CD4-positive, alpha-beta memory T cell (primary cell): Measurements from ENCODE around the gene CCL5. TPM values are rescaled to one million over a fixed set of nuclear protein-coding genes. Genes with fewer than 3 reads are reported as not detected.
A peak's percentile ranks its signal among the peaks of the same experiment; 100 is the strongest.

Experiments
- CTCF ChIA-PET: fragments of 350-600 bp; sonication (Branson Sonifier 250); formaldehyde crosslinking; loops from one replicate; lab custom pipeline; 2021; ENCODE audit warnings: inconsistent platforms; ENCODE audit not compliant: partially characterized antibody; lab: Charles Lee
- POLR2A ChIA-PET: fragments of 350-600 bp; sonication (Branson Sonifier 250); formaldehyde crosslinking; loops from one replicate; lab custom pipeline; 2021; ENCODE audit not compliant: partially characterized antibody; lab: Charles Lee
- DNase-seq, 5 donors: peaks; one replicate each; pipeline versions ENCODE4 v3.0.0 to v3.0.0-alpha.2; 2020 to 2022; ENCODE audit warnings: mixed read lengths in 1 of 5
- H3K27ac ChIP-seq: one replicate; pipeline ENCODE4 v1.7.0; 2013; ENCODE audit warnings: low read depth, low read length
- H3K27me3 ChIP-seq: 2 replicates; pipeline ENCODE4 v1.7.0; 2013; ENCODE audit warnings: mild to moderate bottlenecking, low read length, moderate library complexity; ENCODE audit not compliant: insufficient read depth
- H3K36me3 ChIP-seq: 2 replicates; pipeline ENCODE4 v1.7.0; 2013; ENCODE audit warnings: mild to moderate bottlenecking, low read length, moderate library complexity; ENCODE audit not compliant: insufficient read depth
- H3K4me1 ChIP-seq: 2 replicates; pipeline ENCODE4 v1.7.0; 2013; ENCODE audit warnings: mild to moderate bottlenecking, low read length, moderate library complexity; ENCODE audit not compliant: insufficient read depth
- H3K4me3 ChIP-seq, 2 donors: one replicate each; pipeline ENCODE4 v1.7.0; 2013; ENCODE audit warnings: low read length in 2 of 2, mild to moderate bottlenecking in 1 of 2
- H3K9me3 ChIP-seq, 2 donors: one replicate each; pipeline ENCODE4 v1.7.0; 2013; ENCODE audit warnings: low read length in 2 of 2, control low read depth in 1 of 2; ENCODE audit not compliant: control insufficient read depth in 1 of 2
- H3K27ac Mint-ChIP-seq, 7 donors: one replicate each; pipeline ENCODE4 v1.8.0; 2020 to 2021; ENCODE audit warnings: mixed read lengths in 7 of 7, mild to moderate bottlenecking in 6 of 7, inconsistent platforms in 3 of 7, moderate library complexity in 3 of 7
- H3K27me3 Mint-ChIP-seq, 2 donors: one replicate each; pipeline ENCODE4 v1.8.0; 2020 to 2021; ENCODE audit warnings: mixed read lengths in 2 of 2
- H3K36me3 Mint-ChIP-seq, 2 donors: one replicate each; pipeline ENCODE4 v1.8.0; 2020 to 2021; ENCODE audit warnings: mixed read lengths in 2 of 2, inconsistent platforms in 1 of 2, mild to moderate bottlenecking in 1 of 2
- H3K4me1 Mint-ChIP-seq, 4 donors: one replicate each; pipeline ENCODE4 v1.8.0; 2020 to 2021; ENCODE audit warnings: mixed read lengths in 4 of 4, mild to moderate bottlenecking in 1 of 4
- H3K4me3 Mint-ChIP-seq, 8 donors: one replicate each; pipeline ENCODE4 v1.8.0; 2020 to 2021; ENCODE audit warnings: mixed read lengths in 8 of 8, mild to moderate bottlenecking in 7 of 8, moderate library complexity in 6 of 8, inconsistent platforms in 3 of 8
- H3K9me3 Mint-ChIP-seq, 8 donors: one replicate each; pipeline ENCODE4 v1.8.0; 2020 to 2021; ENCODE audit warnings: mixed read lengths in 8 of 8, mild to moderate bottlenecking in 5 of 8, inconsistent platforms in 3 of 8, moderate library complexity in 1 of 8
- intact Hi-C: fragments of 100-400 bp; cut with micrococcal nuclease; formaldehyde crosslinking; loops from one replicate; pipeline ENCODE4 v1.15.1; 2023
- polyA plus RNA-seq, 2 donors: library from polyadenylated mRNA; unstranded; fragments of 300-500 nt; fragmentation: Illumina TruSeq; gene quantifications; one replicate each; pipeline ENCODE4 v1.2.3, GENCODE V29; 2021
- total RNA-seq, 2 experiments: library from RNA; stranded (reverse); gene quantifications; one replicate each; pipeline ENCODE4 v1.2.3, GENCODE V29; 2021

CCL5 gene
- total and polyA plus RNA-seq, 4 experiments from 2014 or later = 156 to 309 (median 244) TPM

GRCh38 chr17:35892091-35893035 is 12.2 kb upstream of the CCL5 start:
- Histone ChIP-seq H3K9me3 (no peaks in the 10 kb centered on the region), H3K27ac (no peak overlapping the region), H3K4me3 (no peak overlapping the region), H3K27me3 (no peaks in the 10 kb centered on the region), H3K36me3 (no peaks in the 10 kb centered on the region), H3K4me1 (peaks cover 68% of the 10 kb centered on the region)
- CTCF ChIA-PET = interaction anchor here (0.9 kb wide), 1 partner anchor 21 kb away, joined by 3 read pairs; no protein-coding TSS in a partner anchor
- no peaks in the 10 kb centered on the region for H3K36me3 Mint-ChIP-seq
- DNase-seq = peak in 1 of 5 donors; percentile 75
- intact Hi-C loops = no loop called here
- H3K4me1 Mint-ChIP-seq = peaks cover 40 to 74% (median 62%) of the 10 kb centered on the region in 4 donors
- H3K27ac Mint-ChIP-seq = peak overlapping the region; percentile 78 to 92 (median 90)
- peaks cover 0 to 3% (median 0%) of the 10 kb centered on the region in 8 donors for H3K9me3 Mint-ChIP-seq
- peaks cover 0 to 2% of the 10 kb centered on the region in 2 donors for H3K27me3 Mint-ChIP-seq
- POLR2A ChIA-PET = interaction anchor here (1.0 to 7.8 kb wide), 6 partner anchors 8 to 43 kb away, joined by 3 to 141 read pairs (median 29); partner anchors contain the start of genes CCL5 and HEATR9
- peak overlapping the region in 5 of 8 donors; percentile 15 to 78 (median 45) for H3K4me3 Mint-ChIP-seq

- H3K27ac Mint-ChIP-seq = peak overlapping the region; percentile 80 to 91 (median 87)
- peak overlapping the region in 4 of 8 donors; percentile 49 to 68 (median 56) for H3K4me3 Mint-ChIP-seq
- intact Hi-C loops = no loop called here
- H3K36me3 ChIP-seq = no peaks in the 10 kb centered on the region
- H3K4me1 ChIP-seq = peaks cover 63% of the 10 kb centered on the region
- ChIA-PET POLR2A (interaction anchor here (0.6 to 7.8 kb wide), 11 partner anchors 9 to 591 kb away, joined by 3 to 141 read pairs (median 10); partner anchors contain the start of genes CCL5, HEATR9, LYZL6 and RDM1), CTCF (interaction anchor here (0.7 to 2.3 kb wide), 3 partner anchors 9 to 52 kb away, joined by 3 to 11 read pairs (median 3); no protein-coding TSS in a partner anchor)
- H3K36me3 Mint-ChIP-seq = no peaks in the 10 kb centered on the region
- peak overlapping the region; percentile 6 for H3K27ac ChIP-seq
- peaks cover 0 to 3% (median 0%) of the 10 kb centered on the region in 8 donors for H3K9me3 Mint-ChIP-seq
- H3K27me3 Mint-ChIP-seq = peaks cover 0 to 2% of the 10 kb centered on the region in 2 donors
- H3K4me3 ChIP-seq = no peak overlapping the region
- H3K9me3 ChIP-seq = no peaks in the 10 kb centered on the region
- H3K4me1 Mint-ChIP-seq = peaks cover 40 to 69% (median 59%) of the 10 kb centered on the region in 4 donors
- no peaks in the 10 kb centered on the region for H3K27me3 ChIP-seq
- peak in 2 of 5 donors; percentile 16 to 37 for DNase-seq
These were observed 11.1 kb upstream of the CCL5 start for GRCh38 chr17:35891269-35891668.

DNA sequence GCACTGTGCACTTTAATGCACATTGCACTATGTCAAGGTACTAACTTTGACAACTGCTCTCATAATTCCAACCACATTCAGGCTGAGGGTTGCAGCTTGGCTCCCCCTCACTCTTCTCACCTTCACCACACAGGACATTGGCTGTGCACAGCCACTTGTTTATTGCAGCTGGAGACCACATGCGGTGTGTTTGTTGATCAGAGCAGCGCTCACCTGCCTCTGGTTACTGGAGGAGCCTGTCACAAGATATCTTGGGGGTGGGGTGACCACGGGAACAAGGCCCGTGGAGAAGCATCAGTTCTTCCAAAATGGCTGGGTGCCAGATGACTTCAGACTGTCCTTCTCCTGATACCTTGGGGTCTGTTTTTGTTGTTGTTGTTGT is 10.6 kb upstream of the CCL5 start:
- H3K27ac ChIP-seq = peak overlapping the region; percentile 6
- no peaks in the 10 kb centered on the region for H3K36me3 Mint-ChIP-seq
- ChIA-PET POLR2A (interaction anchor here (0.6 to 7.8 kb wide), 12 partner anchors 10 to 835 kb away, joined by 3 to 141 read pairs (median 8); partner anchors contain the start of genes CCL5, HEATR9, LYZL6 and RDM1), CTCF (interaction anchor here (0.7 to 2.3 kb wide), 8 partner anchors 10 to 259 kb away, joined by 3 to 11 read pairs (median 4); partner anchors contain the start of genes CCL5 and TAF15)
- no peaks in the 10 kb centered on the region for H3K36me3 ChIP-seq
- peak; percentile 72 to 83 (median 75) for DNase-seq
- peaks cover 37 to 64% (median 54%) of the 10 kb centered on the region in 4 donors for H3K4me1 Mint-ChIP-seq
- intact Hi-C loops = no loop called here
- peak overlapping the region in 6 of 8 donors; percentile 14 to 68 (median 52) for H3K4me3 Mint-ChIP-seq
- no peaks in the 10 kb centered on the region for H3K27me3 Mint-ChIP-seq
- H3K4me3 ChIP-seq = no peak overlapping the region
- H3K4me1 ChIP-seq = peaks cover 58% of the 10 kb centered on the region
- no peaks in the 10 kb centered on the region for H3K27me3 ChIP-seq
- peak overlapping the region; percentile 80 to 91 (median 87) for H3K27ac Mint-ChIP-seq
- no peaks in the 10 kb centered on the region for H3K9me3 ChIP-seq
- H3K9me3 Mint-ChIP-seq = no peaks in the 10 kb centered on the region

GRCh38 chr17:35889818-35890773 is 9.9 kb upstream of the CCL5 start:
- POLR2A ChIA-PET = interaction anchor here (0.7 to 7.8 kb wide), 14 partner anchors 10 to 836 kb away, joined by 3 to 141 read pairs (median 6); partner anchors contain the start of genes CCL5, HEATR9, LYZL6 and RDM1
- peaks cover 52% of the 10 kb centered on the region for H3K4me1 ChIP-seq
- H3K9me3 Mint-ChIP-seq = no peaks in the 10 kb centered on the region
- H3K4me3 ChIP-seq = no peak overlapping the region
- H3K27ac Mint-ChIP-seq = peak overlapping the region; percentile 75 to 95 (median 87)
- H3K4me3 Mint-ChIP-seq = peak overlapping the region in 5 of 8 donors; percentile 21 to 70 (median 58)
- no peaks in the 10 kb centered on the region for H3K27me3 ChIP-seq
- no peaks in the 10 kb centered on the region for H3K9me3 ChIP-seq
- DNase-seq = peak in 1 of 5 donors; percentile 36
- H3K4me1 Mint-ChIP-seq = peaks cover 34 to 57% (median 48%) of the 10 kb centered on the region in 4 donors
- H3K27ac ChIP-seq = peak overlapping the region; percentile 19
- peaks cover 0 to 2% of the 10 kb centered on the region in 2 donors for H3K36me3 Mint-ChIP-seq
- no peaks in the 10 kb centered on the region for H3K36me3 ChIP-seq
- intact Hi-C loops = no loop called here
- CTCF ChIA-PET = interaction anchor here (0.7 to 2.3 kb wide), 9 partner anchors 10 to 260 kb away, joined by 3 to 11 read pairs (median 4); partner anchors contain the start of genes CCL5 and TAF15
- no peaks in the 10 kb centered on the region for H3K27me3 Mint-ChIP-seq

- ChIA-PET POLR2A (interaction anchor here (1.1 to 7.8 kb wide), 8 partner anchors 11 to 713 kb away, joined by 4 to 141 read pairs (median 12); partner anchors contain the start of genes CCL5, HEATR9, RDM1 and TAF15), CTCF (interaction anchor here (1.2 to 2.3 kb wide), 5 partner anchors 10 to 261 kb away, joined by 4 to 10 read pairs (median 4); partner anchors contain the start of genes CCL5 and TAF15)
- H3K36me3 Mint-ChIP-seq = peaks cover 0 to 2% of the 10 kb centered on the region in 2 donors
- peak overlapping the region; percentile 73 to 95 (median 81) for H3K27ac Mint-ChIP-seq
- no peak overlapping the region for H3K4me3 ChIP-seq
- no peaks in the 10 kb centered on the region for H3K9me3 Mint-ChIP-seq
- intact Hi-C loops = no loop called here
- no peaks in the 10 kb centered on the region for H3K36me3 ChIP-seq
- no peak overlapping the region for H3K27ac ChIP-seq
- H3K27me3 ChIP-seq = no peaks in the 10 kb centered on the region
- no peaks in the 10 kb centered on the region for H3K9me3 ChIP-seq
- peaks cover 52% of the 10 kb centered on the region for H3K4me1 ChIP-seq
- H3K27me3 Mint-ChIP-seq = no peaks in the 10 kb centered on the region
- H3K4me3 Mint-ChIP-seq = peak overlapping the region in 4 of 8 donors; percentile 24 to 65 (median 46)
- peak in 3 of 5 donors; percentile 24 to 41 (median 39) for DNase-seq
- H3K4me1 Mint-ChIP-seq = peaks cover 34 to 55% (median 45%) of the 10 kb centered on the region in 4 donors
These were observed 9.1 kb upstream of the CCL5 start for GRCh38 chr17:35889241-35889640.

DNA sequence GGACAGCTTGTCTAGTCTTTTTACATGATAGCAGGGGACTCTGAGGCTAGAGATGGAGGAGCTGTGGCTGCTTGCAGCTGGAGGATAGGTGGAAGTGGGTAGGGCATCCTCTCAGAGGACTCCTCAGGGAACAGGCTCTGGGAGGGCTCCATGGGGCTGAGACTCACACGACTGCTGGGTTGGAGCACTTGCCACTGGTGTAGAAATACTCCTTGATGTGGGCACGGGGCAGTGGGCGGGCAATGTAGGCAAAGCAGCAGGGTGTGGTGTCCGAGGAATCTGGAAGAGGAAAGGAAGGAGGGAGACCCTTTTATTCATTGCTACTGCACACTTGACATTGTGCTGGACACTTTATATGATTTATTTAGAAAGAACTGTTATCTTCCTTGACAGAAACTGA is 1.8 kb downstream of the CCL5 start:
- POLR2A ChIA-PET = interaction anchor here (6.3 to 9.3 kb wide), 3 partner anchors 12 to 53 kb away, joined by 26 to 141 read pairs (median 113); partner anchors contain the start of gene RDM1
- no peaks in the 10 kb centered on the region for H3K9me3 Mint-ChIP-seq

More for the DNA sequence above, 1.8 kb downstream of the CCL5 start:
- peak overlapping the region; percentile 77 to 95 (median 90) for H3K4me3 Mint-ChIP-seq
- peak overlapping the region in 6 of 7 donors; percentile 48 to 88 (median 74) for H3K27ac Mint-ChIP-seq
- H3K36me3 ChIP-seq = peaks cover 3% of the 10 kb centered on the region
- no peaks in the 10 kb centered on the region for H3K9me3 ChIP-seq
- intact Hi-C loops = no loop called here
- peaks cover 5 to 25% of the 10 kb centered on the region in 2 donors for H3K36me3 Mint-ChIP-seq
- CTCF ChIA-PET = interaction anchor here (0.9 to 1.1 kb wide), 3 partner anchors 31 to 1338 kb away, joined by 3 read pairs; no protein-coding TSS in a partner anchor
- H3K27me3 Mint-ChIP-seq = no peaks in the 10 kb centered on the region
- peak overlapping the region; percentile 36 for H3K27ac ChIP-seq
- H3K27me3 ChIP-seq = no peaks in the 10 kb centered on the region
- H3K4me3 ChIP-seq = peak overlapping the region in 1 of 2 donors; percentile 42
- peaks cover 19 to 68% (median 42%) of the 10 kb centered on the region in 4 donors for H3K4me1 Mint-ChIP-seq
- peaks cover 44% of the 10 kb centered on the region for H3K4me1 ChIP-seq
- DNase-seq = peak in 1 of 5 donors; percentile 38
